Activated CD4-positive, alpha-beta T cell treated with anti-CD3 and anti-CD28 coated beads for 1 hour (primary cell): ENCODE data around the gene SCARF2.
A peak's percentile ranks its signal among the peaks of the same experiment; 100 is the strongest.
"Not testable (repeated sequence)": the region's sequence is repeated elsewhere in the genome, so short reads cannot be mapped to it uniquely, and the experiment has no call there.

Source experiments
- DNase-seq: peaks from one replicate; pipeline ENCODE4 v3.0.0-alpha.2; 2020

Gene SCARF2

GRCh38 chr22:20406686-20407408, 30.8 kb downstream of the SCARF2 start:
- DNase-seq: no peak

DNA sequence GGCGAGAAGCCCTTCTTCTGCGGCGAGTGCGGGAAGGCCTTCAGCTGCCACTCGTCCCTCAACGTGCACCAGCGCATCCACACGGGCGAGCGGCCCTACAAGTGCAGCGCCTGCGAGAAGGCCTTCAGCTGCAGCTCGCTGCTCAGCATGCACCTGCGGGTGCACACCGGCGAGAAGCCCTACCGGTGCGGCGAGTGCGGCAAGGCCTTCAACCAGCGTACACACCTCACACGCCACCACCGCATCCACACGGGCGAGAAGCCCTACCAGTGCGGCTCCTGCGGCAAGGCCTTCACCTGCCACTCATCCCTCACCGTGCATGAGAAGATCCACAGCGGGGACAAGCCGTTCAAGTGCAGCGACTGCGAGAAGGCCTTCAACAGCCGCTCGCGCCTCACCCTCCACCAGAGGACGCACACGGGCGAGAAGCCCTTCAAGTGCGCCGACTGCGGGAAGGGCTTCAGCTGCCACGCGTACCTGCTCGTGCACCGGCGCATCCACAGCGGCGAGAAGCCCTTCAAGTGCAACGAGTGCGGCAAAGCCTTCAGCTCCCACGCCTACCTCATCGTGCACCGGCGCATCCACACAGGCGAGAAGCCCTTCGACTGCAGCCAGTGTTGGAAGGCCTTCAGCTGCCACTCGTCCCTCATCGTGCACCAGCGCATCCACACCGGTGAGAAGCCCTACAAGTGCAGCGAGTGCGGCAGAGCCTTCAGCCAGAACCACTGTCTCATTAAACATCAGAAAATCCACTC, 31.5 kb downstream of the SCARF2 start:
- DNase-seq: no peak

DNA sequence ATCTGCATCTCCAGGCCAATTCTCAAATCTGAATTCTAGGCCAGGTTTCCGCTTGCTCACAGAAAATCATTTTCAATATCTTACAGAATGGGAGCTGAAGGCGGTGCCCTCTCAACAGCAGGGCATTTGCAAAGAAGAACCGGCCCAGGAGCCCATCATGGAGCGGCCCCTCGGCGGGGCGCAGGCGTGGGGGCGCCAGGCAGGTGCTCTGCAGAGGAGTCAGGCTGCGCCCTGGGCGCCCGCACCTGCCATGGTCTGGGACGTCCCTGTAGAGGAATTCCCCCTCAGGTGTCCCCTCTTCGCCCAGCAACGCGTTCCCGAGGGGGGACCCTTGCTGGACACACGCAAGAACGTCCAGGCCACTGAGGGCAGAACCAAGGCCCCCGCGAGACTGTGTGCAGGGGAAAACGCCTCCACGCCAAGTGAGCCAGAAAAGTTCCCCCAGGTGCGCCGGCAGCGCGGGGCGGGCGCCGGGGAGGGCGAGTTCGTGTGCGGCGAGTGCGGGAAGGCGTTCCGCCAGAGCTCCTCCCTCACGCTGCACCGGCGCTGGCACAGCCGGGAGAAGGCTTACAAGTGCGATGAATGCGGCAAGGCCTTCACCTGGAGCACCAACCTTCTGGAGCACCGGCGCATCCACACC, 32.2 kb downstream of the SCARF2 start:
- DNase-seq: no peak

GRCh38 chr22:20404881-20405280, 32.7 kb downstream of the SCARF2 start:
- DNase-seq: no peak

- no peak for DNase-seq
These were observed 33.9 kb downstream of the SCARF2 start for GRCh38 chr22:20403779-20404140.

DNA sequence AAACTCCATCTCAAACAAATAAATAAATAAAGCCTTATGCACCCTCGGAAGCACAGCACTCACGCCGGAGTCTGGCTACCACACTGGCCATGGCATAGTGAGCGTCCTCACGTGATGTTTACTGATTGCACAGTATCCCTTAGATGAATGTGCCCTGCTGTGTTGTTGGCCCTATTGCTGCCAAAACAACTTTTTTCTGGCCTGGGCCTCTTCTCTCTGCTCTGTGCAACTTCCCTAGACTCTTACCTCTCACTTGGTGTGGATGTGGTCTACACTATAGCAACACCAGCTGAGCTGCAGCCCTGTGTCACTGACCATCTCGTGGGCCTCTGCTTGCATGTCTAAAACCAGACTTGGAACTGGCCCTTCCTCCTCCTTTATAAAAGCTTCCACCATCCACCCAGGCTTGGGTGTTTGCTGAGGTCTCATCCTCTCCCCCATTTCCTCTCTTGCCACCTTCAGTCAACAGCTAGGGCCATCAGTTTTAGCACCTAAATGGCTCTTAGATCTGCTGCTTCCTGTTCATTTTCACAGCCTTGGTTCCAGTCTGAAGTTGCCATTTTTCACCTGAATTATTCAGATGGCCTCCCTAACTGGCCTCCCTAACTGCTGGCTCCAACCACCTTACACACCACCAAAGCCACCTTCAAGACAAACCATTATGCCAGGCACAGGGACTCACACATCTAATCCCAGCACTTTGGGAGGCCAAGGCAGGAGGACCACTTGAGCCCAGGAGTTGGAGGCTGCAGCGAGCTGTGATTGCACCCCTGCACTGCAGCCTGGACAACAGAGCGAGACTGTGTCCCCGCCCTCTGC, 34.5 kb downstream of the SCARF2 start:
- DNase-seq: no peak

GRCh38 chr22:20401376-20402014, 36.1 kb downstream of the SCARF2 start:
- DNase-seq: no peak

DNA sequence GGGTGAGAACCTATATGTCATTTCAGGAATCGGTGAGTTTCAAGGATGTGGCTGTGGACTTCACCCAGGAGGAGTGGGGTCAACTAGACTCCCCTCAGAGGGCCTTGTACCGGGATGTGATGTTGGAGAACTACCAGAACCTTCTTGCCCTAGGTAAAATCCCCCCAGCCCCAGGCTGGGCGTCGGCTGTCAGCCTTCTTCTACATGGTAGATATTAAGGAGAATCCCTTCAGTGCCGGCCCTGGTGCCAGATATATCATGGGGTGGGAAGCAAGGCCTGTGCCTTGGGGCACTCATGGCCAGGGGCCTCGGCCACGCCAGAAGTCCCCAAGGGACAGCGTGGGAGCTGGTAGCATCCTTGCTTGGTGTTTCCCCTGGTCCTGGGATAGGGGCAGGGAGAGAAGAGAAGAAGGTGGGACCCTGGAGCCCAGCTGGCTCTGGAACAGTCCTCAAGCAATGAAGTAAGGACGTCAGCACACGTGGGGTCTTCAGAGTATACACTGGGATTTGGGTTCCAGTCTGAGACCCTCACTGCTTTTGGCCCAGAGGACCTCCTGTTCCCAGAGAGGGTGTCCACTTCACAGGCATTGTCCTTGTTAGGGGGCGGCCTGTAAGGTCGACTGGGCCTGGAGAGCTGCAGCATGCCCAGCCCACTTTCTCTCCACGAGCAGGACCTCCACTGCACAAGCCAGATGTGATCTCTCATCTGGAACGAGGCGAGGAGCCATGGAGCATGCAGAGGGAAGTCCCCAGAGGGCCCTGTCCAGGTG, 36.8 kb downstream of the SCARF2 start:
- no peak for DNase-seq

GRCh38 chr22:20399866-20400605, 37.6 kb downstream of the SCARF2 start:
- no peak for DNase-seq

DNA sequence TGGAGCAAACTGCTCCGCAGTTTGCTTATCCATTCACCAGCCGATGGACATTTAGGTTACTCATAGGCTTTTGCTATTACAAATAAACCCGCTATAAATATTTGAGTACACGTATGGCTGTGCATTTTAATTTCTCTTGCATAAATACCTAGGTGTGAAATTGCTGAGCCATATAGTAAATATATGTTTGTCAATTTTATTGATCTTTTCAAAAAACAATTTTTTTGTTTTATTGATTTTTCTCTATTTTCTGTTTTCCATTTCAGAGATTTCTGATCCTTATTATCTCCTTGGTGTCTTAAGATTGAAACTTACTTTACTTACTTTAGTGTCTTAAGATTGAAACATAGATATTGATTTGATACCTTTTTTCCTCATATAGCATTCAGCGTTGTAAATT, 39.2 kb downstream of the SCARF2 start:
- no peak for DNase-seq

DNA sequence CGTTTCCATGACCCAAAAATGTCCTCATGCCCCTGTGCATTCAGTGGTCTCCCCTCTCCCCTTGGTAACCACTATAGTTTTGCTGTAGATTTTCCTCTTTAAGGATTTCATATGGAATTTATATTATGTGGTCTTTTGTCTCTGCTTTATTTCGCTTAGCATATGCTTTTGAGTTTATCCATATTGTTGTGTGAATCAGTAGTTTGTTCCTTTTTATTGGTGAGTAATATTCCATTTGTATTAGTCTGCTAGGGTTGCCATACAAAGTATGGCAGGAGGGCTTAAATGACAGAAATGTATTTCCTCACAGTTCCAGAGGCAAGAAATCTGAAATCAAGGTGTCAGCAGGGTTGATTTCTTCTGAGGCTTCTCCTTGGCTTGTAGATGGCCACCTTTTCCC, 40.1 kb downstream of the SCARF2 start:
- DNase-seq: no peak

DNA sequence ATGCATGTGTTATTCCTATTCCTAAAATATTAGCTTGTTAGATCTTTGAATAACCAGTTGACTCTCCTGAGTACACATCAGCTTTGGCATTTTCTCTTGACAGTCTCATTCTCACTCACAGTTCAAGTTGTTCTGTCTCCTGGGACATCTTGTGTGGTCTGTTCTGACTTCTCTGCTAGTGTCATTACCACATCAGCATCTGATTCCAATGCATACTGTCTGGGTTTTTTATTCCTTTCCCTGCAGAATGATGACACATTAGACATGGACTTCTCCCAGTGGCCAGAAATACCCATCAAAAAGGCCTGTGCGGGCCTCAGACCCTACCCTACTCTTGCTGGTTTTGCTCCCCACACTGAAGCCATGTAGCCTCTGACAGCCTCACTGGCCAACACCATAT, 41.0 kb downstream of the SCARF2 start:
- no peak for DNase-seq

GRCh38 chr22:20395907-20396287, 41.7 kb downstream of the SCARF2 start:
- DNase-seq: no peak

GRCh38 chr22:20395181-20395906, 42.3 kb downstream of the SCARF2 start:
- DNase-seq: no peak

DNA sequence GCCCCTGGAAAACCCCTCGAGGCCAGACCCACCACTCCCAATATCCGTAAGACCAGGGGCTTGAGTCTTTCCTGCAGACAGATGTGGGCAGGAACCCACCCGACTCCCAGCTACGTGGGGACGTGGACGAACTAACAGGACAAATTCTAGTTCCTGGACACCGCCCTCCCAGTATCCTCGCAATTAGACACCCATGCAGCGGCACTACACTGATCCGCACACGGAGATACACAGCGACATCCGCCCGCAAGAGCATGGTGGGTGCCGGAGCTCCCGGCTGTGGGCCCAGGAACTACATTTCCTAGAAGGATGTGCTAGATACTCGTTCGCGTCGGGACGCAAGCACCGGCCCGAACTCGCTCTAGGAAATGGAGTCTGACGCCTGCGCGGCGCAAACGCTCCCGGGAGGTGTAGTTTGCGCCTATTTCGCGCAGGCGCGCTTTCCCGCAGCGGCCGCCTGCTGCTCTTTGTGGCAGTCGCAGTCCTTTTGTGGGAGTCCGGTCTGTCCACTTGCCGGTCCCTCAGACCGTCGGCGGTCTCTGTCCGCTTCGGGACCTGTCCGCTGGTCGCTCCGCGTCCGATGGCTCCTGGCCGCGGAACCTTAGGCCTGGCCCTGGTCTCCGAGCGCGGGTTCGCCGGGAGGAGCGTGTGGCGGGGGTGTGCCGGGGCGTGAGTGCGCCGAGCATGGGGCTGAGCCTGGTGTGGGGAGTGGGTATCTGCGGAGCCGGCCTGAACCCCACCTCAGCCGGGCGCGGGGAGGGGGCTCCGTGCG, 43.7 kb downstream of the SCARF2 start, which contains the start of gene ZNF74:
ZNF74 (plus strand) TSS at position 447 of the 772 bp plus-strand sequence. CDS start 478 bp downstream, outside the sequence.
- DNase-seq: peak; percentile 71

DNA sequence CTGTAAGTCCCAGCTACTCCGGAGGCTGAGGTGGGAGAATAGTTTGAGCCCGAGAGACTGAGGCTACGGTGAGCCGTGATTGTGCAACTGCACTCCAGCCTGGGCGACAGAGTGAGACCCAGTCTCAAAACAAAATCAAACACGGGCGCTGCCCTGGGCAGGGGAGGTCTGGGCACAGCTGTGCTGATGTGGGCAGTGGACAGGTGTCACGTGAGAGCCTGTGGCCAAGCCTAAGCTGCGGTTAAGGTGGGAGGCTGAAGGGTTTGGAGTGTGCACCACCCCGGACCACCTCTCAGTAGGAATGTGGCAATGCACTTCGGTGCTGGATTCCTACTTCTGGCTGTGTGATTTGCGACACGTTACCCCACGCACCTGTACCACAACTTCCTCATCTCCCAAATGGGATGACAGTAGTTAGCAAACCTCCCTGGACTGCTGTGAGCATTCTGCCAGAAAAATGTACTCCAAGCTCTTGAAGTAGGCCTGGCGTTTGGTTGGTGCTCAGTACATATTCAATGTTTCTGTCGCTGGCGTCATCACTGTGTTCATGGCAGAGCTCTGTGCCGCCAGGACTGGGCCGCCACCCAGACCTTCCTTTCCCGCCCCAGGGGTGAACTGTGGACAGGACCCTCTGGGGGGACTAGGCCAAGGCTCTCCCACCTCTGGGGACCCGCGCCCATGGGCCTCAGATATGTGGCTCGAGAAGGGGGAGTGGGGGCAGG, 44.5 kb downstream of the SCARF2 start:
- DNase-seq: no peak

- DNase-seq: not testable (repeated sequence)
These were observed 45.2 kb downstream of the SCARF2 start for GRCh38 chr22:20392365-20392881.

GRCh38 chr22:20391222-20391621, 46.4 kb downstream of the SCARF2 start:
- DNase-seq: no peak
